Epithelial cell of prostate (primary cell): ENCODE measurements around the gene DUSP11.
A peak's percentile ranks its signal among the peaks of the same experiment; 100 is the strongest.
"Not testable (repeated sequence)": the region's sequence is repeated elsewhere in the genome, so short reads cannot be mapped to it uniquely, and the experiment has no call there.

Source experiments
- DNase-seq: peaks from one replicate; pipeline ENCODE4 v3.0.0-alpha.2; 2011; ENCODE audit warnings: low read depth, low spot score
- H3K27ac ChIP-seq: fragments of 450-650 bp; 2 replicates; pipeline ENCODE4 v1.5.1; 2017; ENCODE audit warnings: mild to moderate bottlenecking

Gene DUSP11

DNA sequence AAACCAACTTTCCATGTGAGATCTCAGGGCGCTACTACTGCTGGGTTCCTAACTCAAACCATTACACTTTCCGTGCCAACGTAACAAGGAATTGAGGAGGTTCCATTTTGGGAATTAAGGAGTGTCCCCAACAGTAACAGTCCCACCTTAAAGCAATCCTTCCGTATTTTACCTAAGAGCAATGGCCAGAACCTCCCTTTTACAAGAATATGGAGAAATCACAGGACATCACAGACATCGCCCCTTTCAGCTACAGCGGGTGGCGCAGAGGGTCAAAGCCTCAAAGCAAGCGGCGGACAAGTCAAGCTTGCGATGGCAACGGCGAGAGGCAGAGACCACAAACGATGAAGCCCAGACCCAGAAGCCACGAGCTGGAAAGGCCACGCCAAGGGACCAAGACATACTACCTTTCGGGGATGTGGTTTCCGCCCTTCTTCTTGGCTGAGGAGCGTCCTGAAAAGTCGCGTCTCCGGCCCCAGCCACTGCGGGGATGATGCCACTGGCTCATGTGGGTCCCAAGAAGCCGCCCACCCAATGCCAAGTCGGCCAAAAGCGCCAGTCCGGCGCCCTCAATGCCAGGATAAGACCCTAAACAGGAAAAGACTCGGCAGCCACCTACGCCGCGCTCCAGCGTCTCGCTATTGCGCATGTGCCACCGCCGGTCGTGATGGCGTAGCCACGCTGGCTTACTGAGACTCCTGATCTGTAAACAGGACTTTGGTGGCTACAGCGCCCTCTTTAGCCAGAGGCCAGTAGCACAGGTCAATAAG, at the start of gene DUSP11:
TSS of gene DUSP11 (minus strand) at position 637 of the 770 bp plus-strand sequence. CDS start at position 508, 129 bp downstream.
- DNase-seq = peak; percentile 55
- H3K27ac ChIP-seq = peak within 1 kb of the TSS; percentile 89

DNA sequence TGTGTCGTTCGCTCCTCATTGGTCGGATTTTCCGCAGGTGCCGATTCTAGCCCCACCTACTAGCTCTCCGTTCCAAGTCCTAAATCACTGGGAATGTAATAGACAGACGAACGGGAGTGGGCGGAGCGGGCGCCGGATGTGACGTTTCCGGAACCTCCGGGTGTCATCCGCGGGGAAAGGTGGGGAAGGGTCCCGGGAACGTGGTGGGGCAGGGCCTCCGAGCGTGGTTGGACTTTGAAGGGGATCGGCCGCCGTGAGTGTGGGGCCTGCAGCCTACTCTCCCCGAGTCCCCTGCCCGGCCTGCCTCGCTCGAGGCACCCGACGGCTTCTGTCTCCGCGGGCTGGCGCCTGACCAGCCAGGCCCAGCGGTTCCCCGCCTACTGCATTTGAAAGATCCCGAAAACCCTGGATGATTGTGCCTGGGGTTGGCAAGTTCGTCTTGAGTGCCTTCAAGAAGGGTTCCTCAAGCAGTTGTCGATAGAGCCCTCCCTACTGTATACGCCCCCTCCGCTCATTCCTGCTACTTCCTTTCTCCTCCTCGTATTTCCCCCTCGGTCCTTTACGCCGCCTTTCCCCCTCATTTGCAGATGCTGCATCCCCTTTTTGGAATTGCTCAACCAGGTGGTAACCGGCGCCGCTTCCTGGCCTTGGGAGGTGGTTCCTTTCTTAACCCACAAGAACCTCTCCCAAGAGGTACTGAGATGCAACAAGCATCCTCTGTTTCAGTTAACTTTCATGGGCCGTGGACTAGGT, 49.1 kb upstream of the DUSP11 start, which contains the start of gene STAMBP:
TSS of gene STAMBP (plus strand) at position 144 of the 753 bp plus-strand sequence. CDS start 1,896 bp downstream, outside the sequence.
- peak within 1 kb of the TSS; percentile 94 for H3K27ac ChIP-seq

DNA sequence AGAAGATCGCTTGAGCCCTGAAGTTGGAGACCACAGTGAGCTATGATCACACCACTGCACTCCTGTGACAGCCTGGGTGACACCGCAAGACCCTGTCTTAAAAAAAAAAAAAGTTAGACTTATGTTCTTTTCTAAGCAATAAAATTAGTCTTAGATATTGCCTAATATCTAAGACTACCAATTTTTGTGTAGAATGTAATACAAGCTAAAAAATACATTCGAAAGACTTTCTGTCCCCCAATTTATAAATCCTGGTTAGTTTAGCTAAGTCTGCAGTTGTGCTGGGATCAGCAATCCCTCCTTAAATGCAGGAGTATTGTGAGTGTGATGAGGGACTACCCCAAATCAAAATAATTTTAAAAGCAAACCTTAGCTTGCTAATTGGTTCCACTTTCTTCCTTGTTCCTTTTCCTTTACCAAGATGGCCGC, 48.5 kb upstream of the DUSP11 start:
- no peak for DNase-seq
- peak overlapping the region; percentile 94 for H3K27ac ChIP-seq

More for the DNA sequence above, 49.1 kb upstream of the DUSP11 start, which contains the start of gene STAMBP:
- peak; percentile 78 for DNase-seq

DNA sequence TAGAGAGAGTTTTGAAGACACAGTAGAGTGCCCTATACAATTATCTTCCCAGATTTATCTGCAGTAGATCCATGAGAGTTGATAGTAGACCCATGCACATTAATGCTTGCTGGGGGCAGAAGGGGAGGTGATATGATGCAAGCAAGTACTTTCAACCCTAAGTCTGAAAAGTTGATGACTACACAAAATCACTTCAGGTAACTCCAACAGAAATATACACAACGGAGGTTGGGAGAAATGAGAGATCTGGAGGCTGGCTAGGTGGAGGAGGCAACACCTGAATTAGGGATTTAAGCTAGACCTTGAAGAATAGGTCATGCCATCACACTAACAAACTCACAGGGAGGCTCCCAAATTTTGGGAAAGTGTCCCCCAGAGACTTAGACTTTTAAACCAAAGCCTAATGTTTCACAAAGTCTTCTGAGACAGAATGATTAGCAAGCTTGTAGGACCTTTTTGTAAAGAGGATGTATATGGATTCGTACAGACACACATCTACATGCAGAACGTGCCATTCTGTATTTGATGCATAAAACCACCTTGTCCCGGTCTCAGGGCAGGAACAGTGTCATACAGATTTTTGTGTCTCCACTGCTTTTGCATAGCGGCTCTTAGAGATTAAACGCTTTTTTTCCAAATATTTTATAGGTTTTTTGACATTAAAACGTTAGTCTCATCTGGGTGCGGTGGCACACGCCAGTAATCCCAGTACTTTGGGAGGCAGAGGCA, 47.9 kb upstream of the DUSP11 start:
- DNase-seq = no peak
- peak overlapping the region; percentile 94 for H3K27ac ChIP-seq

DNA sequence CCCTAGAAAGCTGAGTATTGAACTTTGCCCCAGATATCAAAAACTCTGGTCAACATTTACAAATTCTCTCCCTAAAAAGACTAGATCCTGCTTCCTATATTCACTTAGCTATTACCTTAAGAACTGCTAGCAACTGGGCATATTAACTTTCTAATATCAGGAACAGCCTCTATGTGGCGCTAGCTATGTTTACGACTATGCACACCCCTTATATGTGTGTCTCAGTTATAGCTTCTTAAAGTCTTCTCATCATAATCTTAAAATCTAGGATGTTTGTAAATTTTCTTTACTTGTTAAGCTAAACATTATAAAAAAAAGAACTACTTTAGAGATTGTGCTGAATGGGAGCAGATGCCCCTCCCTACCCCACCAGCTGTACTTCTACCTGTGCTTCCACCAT, 47.1 kb upstream of the DUSP11 start:
- H3K27ac ChIP-seq = no peak overlapping the region
- no peak for DNase-seq

DNA sequence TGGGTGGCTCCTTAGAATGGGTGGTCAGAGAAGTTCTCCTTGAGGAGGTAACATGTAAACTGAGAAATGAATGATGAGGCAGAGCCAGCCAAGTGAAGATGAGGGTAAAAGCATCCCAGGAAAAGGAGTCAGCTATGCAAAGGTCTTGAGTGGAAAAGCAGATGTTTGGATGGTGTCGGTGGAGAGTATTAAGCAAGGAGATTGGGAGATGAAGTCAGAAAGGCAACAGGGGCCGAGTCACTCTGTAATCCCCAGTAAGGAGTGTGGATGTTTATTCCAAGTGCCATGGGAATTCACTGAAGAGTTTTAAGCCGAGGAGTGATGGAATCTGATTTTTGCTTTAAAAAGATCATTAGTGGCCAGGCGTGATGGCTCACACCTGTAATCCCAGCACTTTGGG, 45.5 kb upstream of the DUSP11 start:
- DNase-seq = no peak
- H3K27ac ChIP-seq = no peak overlapping the region

DNA sequence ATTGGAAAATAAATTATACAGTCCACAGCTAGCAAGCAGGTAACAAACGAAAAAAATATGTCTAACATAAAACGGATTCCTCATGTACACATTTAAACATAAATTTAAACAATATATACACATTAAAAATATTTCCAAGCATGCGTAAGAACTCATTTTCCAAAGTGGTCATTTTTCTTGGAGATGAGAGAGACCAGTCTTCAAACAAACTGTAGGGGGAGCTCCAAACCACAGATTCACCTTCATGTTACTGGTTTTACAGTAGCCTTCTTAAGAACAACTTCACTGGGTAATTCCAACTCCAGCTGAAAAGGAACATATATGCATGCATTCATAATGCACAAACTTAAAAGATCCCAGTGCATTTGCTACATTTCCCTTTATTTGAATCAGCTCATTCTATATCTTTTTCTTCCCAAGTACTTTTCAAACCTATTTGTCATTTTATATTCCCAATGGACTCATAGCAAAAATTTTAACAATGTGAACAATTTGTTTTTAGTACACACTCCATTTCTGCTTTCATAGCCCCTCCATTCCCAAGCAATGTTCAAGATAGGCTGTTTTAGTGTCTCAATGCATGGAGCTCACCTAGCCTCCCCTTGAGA, 44.1 kb upstream of the DUSP11 start:
- DNase-seq = peak; percentile 48
- no peak overlapping the region for H3K27ac ChIP-seq

DNA sequence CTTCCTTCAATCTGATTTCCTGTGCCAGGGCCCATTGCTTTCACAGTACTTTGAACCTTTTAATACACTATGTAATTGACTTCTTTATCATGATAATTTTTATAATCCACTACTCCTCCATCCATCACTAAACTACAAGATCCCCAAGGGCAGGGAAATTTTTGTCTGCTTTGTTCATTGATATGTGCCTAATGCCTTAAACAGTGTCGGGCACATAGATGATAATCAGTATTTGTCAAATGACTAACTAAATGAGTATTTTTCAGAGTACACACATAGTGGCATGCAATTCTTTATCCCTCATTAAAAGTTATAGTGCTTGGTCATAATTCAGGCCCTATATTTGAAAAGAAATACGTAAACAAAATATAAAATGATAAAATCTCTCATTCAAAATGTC, 43.5 kb upstream of the DUSP11 start:
- DNase-seq = no peak
- no peak overlapping the region for H3K27ac ChIP-seq

DNA sequence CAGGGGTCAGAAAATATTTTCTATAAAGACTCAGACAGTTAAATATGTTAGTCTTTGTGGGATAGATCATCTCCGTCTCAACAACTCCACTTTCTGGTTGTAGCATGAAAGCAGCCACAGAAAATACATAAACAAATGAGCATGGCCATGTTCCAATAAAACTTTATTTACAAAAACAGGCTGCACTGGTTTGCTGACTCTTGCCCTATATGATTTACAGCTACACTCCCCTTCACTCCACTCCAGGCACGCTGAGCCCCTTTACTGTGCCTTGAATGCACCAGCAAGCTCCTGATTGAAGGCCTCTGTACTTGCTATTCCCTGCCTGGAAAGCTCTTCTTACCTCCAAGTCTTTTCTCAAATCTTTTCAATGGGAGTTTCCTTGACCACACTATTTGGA, 43.1 kb upstream of the DUSP11 start:
- DNase-seq = no peak
- no peak overlapping the region for H3K27ac ChIP-seq

DNA sequence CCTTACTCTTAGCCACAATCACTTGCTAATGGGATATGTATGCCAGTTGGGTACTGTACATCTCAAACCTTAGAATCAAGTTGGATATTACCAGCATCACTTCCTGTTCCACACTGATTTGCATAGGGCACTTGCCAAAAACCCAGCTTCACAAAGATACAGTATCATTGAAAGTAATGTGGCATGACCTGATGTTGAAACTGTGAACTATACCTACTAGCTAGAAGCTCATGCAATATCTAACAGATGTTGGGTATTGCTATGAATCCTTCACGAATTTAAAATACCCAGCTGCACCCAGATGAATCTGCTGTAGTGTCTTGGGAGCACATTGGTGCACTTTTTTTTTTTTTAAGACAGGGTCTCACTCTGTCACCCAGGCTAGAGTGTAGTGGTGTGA, 42.4 kb upstream of the DUSP11 start:
- no peak for DNase-seq
- H3K27ac ChIP-seq = no peak overlapping the region

DNA sequence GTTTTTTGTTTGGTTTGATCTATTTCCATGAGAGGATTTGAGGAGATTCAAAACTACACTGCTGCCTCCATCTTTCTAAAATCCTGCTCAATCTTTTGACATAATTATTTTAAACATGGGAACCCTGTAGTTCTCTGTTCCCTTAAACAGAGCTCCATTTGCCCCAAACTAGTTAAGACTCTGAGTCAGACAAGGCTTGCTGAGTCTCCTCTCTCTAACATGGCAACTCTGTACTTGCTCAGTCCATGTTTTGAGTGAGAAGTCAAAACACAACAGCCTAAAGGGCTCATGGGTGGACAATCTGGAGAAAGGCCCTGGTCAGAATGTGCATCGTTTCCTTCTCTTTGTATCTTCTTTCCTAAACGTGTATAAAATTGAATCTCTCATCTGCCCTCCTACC, 41.8 kb upstream of the DUSP11 start:
- no peak for DNase-seq
- H3K27ac ChIP-seq = no peak overlapping the region

DNA sequence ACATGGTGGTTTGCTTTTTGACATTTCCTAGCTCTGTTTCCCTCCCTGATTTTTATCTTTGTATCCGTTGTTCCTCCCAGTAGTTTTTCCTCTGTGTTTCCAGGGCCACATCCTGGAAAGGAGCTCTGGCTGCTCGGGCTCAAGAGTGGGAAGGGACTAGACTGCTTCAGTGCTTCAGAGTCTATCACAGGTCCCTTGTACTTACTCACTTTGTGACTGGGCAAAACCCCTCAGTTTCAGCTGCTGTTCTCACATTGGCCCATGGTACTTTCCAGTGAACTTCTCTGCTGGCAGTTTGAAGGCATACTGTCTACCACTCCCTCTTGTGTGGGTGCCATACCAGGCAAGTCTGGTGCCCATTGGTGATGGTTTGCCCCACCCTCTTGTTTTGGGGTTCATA, 41.3 kb upstream of the DUSP11 start:
- DNase-seq = no peak
- H3K27ac ChIP-seq = no peak overlapping the region

DNA sequence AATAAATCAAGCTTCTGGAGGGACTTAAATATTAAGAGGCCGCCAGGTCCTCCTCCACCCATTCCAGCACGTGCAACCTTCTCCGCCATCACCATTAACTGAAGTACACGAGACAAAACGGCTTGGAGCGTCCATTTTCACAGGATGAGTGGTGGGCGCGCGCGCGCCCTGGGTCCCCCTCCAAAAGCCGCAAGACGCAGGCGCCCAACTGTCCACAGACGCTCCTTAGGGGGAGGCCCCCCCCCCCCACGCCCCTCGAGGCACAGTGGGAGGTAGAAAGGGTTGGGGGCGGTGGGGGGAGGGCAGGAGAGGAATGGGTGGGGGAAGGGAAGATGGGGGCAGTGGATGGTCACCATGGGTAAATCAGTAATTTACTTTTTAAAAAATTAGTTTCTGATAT, 38.4 kb upstream of the DUSP11 start:
- DNase-seq = no peak
- no peak overlapping the region for H3K27ac ChIP-seq

DNA sequence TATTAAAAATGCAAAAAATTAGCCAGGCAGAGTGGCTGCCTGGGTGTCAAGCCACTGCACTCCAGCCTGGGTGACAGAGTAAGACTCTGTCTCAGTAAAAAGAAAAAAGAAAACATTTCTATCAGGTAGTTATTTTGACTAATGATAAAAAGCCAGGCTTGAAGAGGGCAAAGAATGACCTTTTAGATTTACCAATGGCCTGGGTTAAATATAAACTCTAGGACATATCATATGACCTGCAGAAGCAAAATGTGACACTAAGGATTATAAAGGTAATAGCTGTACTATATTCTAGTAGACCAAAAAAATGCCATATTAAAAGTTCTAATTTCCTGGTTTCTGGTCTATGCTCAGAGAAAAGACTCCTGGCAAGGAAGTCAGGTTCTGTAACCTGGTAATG, 32.7 kb upstream of the DUSP11 start:
- H3K27ac ChIP-seq = no peak overlapping the region
- DNase-seq = no peak

DNA sequence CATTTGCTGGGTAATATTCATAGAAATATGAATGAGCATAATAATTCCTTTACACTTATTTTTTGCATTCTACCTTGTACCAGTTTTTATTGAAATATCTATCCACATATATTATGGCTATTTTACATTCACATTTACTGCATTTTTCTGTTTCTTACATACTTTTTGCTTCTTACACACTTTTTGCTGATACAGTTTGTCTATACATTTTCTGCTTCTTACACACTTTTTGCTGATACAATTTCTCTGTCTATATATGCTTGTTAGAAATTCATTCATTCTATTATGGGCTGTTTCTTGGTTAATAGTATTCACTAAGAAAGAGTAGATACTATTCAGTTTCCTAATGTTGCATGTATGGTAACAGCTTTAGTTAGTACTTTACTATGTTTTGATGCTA, 32.0 kb upstream of the DUSP11 start:
- no peak for DNase-seq
- no peak overlapping the region for H3K27ac ChIP-seq

DNA sequence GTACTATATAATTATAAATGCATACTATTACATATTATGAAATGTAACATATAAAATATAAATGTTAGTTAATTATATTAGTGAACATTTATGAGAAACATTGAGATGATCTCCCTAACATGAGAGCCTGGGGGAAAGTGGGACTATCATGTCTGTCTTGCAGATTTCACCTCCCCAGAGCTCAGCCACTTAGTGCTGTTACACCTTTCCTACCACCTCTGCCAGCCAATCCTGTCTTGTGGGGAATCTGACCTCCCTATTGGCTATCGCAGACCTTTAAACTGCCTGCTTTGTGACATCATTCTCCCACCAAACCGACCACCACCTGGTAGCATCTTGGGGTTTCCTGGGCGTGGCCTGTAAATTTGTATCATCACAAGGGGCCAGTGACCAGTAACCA, 4.0 kb upstream of the DUSP11 start, which contains the start of gene C2orf78:
TSS of gene C2orf78 (plus strand) at position 301 of the 400 bp plus-strand sequence. CDS start 127 bp downstream, outside the sequence.
- peak within 1 kb of the TSS; percentile 38 for H3K27ac ChIP-seq

DNA sequence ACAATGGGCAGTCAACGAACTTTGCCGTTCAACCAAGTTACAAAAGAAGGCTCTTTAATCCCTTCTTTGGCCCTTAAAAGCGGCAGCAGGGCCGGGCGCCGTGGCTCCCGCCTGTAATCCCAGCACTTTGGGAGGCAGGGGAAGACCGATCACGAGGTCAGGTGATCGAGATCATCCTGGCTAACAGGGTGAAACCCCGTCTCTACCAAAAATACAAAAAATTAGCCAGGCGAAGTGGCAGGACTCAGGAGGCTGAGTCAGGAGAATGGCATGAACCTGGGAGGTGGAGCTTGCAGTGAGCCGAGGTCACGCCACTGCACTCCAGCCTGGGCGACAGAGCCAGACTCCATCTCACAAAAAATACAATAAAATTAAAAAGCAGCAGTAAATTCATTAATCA, 3.5 kb upstream of the DUSP11 start:
- DNase-seq = not testable (repeated sequence)
- H3K27ac ChIP-seq = peak overlapping the region; percentile 38

More for the DNA sequence above, 4.0 kb upstream of the DUSP11 start, which contains the start of gene C2orf78:
- not testable (repeated sequence) for DNase-seq

DNA sequence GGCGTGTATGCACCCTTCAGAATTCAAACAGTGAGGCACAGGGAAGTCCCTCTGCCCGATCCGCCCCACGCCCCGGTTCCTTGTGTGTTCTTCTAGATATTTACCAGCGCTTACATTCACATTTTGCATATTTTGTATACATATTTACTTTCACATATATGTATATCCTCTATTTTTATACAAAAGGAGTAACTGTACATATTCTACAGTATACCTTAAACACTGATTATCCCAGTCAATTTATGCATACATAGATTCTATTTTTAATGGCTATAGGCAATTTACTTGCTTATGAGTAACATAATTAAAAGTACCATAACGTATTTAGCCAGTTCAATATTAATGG, 307 bp upstream of the DUSP11 start:
- peak overlapping the region; percentile 89 for H3K27ac ChIP-seq
- DNase-seq = no peak

DNA sequence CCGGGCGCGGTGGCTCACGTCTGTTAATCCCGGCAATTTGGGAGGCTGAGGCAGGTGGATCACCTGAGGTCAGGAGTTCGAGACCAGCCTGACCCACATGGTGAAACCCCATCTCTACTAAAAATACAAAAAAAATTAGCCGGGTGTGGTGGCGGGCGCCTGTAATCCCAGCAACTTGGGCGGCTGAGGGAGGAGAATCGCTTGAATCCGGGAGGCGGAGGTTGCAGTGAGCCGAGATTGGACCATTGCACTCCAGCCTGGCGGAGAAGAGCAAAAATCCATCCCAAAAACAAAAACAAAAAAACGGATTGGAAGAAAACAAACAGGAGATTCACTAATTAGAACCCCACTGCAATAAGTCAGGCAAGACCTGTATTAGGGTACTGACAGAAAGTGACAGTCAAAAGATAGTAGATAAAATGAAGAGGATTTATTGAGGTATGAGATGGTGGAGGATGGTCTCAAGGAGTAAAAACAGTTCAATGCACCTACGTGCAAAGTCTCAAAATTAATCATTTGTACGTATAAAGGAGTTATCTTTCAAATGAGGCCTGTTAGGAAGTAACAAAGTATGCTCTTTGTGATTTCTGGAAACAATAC, 936 bp downstream of the DUSP11 start:
- H3K27ac ChIP-seq = peak overlapping the region; percentile 89
- DNase-seq = not testable (repeated sequence)
